Gastrocnemius medialis (tissue), 4 donors: Measurements from ENCODE around the gene TNFSF18.

Source experiments
- POLR2A ChIP-seq, 2 donors: fragments of 450-650 bp; IDR thresholded peaks; one replicate each; pipeline ENCODE4 v1.6.1; 2017; ENCODE audit warnings: antibody characterized with exemption in 2 of 2, mild to moderate bottlenecking in 2 of 2, moderate library complexity in 2 of 2
- TF ChIP-seq, protein P1 (sequence below), 5 experiments: fragments of 450-650 bp in 3 of 5; fragments of 200-600 bp in 2 of 5; sonication (generic) in 2 of 5; IDR thresholded peaks in 4 of 5; conservative IDR thresholded peaks in 1 of 5; 1 replicate in 4 of 5; 2 replicates in 1 of 5; pipeline ENCODE4 v1.5.1; 2016 to 2019; ENCODE audit warnings: antibody characterized with exemption in 5 of 5, mild to moderate bottlenecking in 3 of 5, moderate library complexity in 3 of 5

- TF ChIP-seq, protein P1, sequence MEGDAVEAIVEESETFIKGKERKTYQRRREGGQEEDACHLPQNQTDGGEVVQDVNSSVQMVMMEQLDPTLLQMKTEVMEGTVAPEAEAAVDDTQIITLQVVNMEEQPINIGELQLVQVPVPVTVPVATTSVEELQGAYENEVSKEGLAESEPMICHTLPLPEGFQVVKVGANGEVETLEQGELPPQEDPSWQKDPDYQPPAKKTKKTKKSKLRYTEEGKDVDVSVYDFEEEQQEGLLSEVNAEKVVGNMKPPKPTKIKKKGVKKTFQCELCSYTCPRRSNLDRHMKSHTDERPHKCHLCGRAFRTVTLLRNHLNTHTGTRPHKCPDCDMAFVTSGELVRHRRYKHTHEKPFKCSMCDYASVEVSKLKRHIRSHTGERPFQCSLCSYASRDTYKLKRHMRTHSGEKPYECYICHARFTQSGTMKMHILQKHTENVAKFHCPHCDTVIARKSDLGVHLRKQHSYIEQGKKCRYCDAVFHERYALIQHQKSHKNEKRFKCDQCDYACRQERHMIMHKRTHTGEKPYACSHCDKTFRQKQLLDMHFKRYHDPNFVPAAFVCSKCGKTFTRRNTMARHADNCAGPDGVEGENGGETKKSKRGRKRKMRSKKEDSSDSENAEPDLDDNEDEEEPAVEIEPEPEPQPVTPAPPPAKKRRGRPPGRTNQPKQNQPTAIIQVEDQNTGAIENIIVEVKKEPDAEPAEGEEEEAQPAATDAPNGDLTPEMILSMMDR (IDR thresholded peaks at IDR 0.05 in 4 of 5, conservative IDR thresholded peaks at IDR 0.05 in 1 of 5), result no peak
- no peak for TF ChIP-seq POLR2A (IDR thresholded peaks at IDR 0.05)
Measured at GRCh38 chr1:173023343-173023742, 27.4 kb downstream of the TNFSF18 start.
